AG04450 (cell line): ENCODE results near the gene MPRIP. TPM values are rescaled to one million over a fixed set of nuclear protein-coding genes. Genes with fewer than 3 reads are reported as not detected.
"Not testable (repeated sequence)": the region's sequence is repeated elsewhere in the genome, so short reads cannot be mapped to it uniquely, and the experiment has no call there.

Experiments used
- CTCF ChIA-PET: fragments of 300-600, 350-600 bp; formaldehyde crosslinking; extraction: SDS; loops from one replicate; lab custom pipeline; 2022; ENCODE audit warnings: antibody characterized with exemption, inconsistent platforms; lab: Charles Lee
- POLR2A ChIA-PET: fragments of 350-600 bp; formaldehyde crosslinking; extraction: SDS; loops from one replicate; lab custom pipeline; 2021; ENCODE audit warnings: antibody characterized with exemption, inconsistent platforms; lab: Yijun Ruan, JAX
- DNase-seq: peaks from one replicate; pipeline ENCODE4 v3.0.0-alpha.2; 2011; ENCODE audit warnings: low read depth, low spot score
- H3K27ac ChIP-seq: one replicate; pipeline ENCODE4 v1.5.1; 2012; ENCODE audit warnings: low read depth, low read length, control low read depth
- H3K27me3 ChIP-seq: one replicate; pipeline ENCODE4 v1.6.0; 2012; ENCODE audit warnings: low read length; ENCODE audit not compliant: control insufficient read depth, insufficient read depth
- H3K4me3 ChIP-seq: 2 replicates; pipeline ENCODE4 v1.5.1; 2011; ENCODE audit warnings: mild to moderate bottlenecking, low read depth, low read length, control low read depth
- H3K9me3 ChIP-seq: 2 replicates; pipeline ENCODE4 v1.5.1; 2012; ENCODE audit warnings: low read length; ENCODE audit not compliant: control insufficient read depth, insufficient read depth
- CTCF ChIP-seq: IDR thresholded peaks from 2 replicates; pipeline ENCODE4 v1.5.1; 2011; ENCODE audit warnings: low read depth, low read length, control low read depth, inconsistent platforms
- polyA plus RNA-seq: library from polyadenylated mRNA; depleted of rRNA; stranded (reverse); fragments of >200 nt; gene quantifications from 2 replicates; pipeline ENCODE4 v1.2.3, GENCODE V29; 2011

The MPRIP gene
- polyA plus RNA-seq, 1 experiment = 95.0 TPM

DNA sequence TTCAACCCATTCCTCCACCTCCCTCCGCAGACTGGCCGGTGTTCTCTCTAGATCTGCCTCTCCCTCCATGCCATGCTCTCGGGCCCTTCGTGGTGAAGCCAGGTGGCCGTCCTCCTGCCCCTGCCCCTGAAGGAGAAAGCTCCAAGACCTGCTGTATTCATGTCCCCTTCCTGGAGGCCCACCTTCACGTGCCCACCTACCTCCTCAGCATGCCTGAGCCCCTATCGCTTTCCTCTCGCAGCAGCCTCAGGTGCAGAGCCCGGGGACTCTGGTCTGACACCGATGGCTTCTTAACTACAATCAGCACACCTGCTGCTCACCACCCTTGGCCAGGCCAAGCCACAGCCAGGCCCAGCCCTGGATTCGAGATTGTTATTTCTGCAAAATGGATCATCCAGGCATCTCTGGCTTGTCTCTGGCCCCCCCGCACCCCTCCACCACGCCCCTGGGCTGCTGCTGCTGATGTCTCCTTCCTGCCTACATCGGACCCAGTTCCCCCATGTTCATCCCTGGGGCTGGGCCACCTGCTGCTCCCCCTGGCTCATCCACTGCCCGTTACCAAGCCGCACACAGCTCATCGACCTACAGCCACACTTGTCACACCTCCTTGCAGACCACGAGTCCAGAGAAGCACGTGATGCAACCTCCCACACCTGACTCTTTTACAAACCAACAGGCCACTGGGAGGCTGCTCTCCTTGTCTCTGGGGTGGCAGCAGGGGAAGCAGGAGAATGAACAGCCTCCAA lies 37.8 kb upstream of the MPRIP start:
- POLR2A ChIA-PET = no interaction called here
- CTCF ChIA-PET = no interaction called here
- DNase-seq = no peak
- Histone ChIP-seq H3K4me3 (no peak overlapping the region), H3K9me3 (no peaks in the 10 kb centered on the region), H3K27ac (no peak overlapping the region), H3K27me3 (peaks cover 18% of the 10 kb centered on the region)
- TF ChIP-seq CTCF = no peak

DNA sequence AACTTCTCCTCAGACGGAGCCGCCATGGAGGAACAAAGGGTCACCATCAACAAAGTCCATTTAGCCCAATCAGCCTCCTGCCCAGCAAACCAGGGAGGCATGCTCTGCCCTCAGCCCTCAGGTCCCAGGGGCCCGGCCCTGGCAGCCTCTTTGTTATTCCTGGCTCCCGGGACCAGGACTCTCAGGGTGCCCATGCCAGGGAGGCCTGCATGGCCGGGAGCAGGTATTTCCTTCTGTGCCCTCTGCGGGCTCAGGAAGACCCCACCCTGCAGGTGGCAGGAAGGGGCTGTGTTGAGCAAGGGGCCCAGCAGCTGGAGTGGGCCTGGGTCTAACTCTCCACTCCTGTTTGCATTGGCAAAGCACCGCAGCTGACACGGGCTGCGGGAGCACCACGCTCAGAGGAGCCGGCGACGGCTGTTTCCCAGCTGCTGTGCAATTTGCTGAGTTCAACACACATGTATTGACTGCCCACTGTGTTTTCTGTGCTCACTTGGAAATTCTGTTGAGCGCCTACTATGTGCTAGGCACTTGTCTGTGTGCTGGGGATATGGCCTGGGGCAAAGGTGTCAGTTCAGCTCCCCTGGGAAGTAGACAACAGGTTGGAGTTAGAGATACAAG lies 37.2 kb upstream of the MPRIP start:
- H3K4me3 ChIP-seq, DNase-seq, POLR2A ChIA-PET: not testable (repeated sequence)

GRCh38 chr17:17007891-17008290 lies 34.4 kb upstream of the MPRIP start:
- H3K4me3 ChIP-seq, POLR2A ChIA-PET, H3K9me3 ChIP-seq, H3K27ac ChIP-seq, H3K27me3 ChIP-seq, CTCF ChIA-PET, DNase-seq: not testable (repeated sequence)

More for the DNA sequence above, 37.2 kb upstream of the MPRIP start:
- not testable (repeated sequence) for H3K9me3 ChIP-seq, H3K27ac ChIP-seq
- H3K27me3 ChIP-seq = peaks cover 12% of the 10 kb centered on the region
- CTCF ChIA-PET = interaction anchor here (1.1 kb wide), 1 partner anchor 7 kb away, joined by 3 read pairs; no protein-coding TSS in a partner anchor

DNA sequence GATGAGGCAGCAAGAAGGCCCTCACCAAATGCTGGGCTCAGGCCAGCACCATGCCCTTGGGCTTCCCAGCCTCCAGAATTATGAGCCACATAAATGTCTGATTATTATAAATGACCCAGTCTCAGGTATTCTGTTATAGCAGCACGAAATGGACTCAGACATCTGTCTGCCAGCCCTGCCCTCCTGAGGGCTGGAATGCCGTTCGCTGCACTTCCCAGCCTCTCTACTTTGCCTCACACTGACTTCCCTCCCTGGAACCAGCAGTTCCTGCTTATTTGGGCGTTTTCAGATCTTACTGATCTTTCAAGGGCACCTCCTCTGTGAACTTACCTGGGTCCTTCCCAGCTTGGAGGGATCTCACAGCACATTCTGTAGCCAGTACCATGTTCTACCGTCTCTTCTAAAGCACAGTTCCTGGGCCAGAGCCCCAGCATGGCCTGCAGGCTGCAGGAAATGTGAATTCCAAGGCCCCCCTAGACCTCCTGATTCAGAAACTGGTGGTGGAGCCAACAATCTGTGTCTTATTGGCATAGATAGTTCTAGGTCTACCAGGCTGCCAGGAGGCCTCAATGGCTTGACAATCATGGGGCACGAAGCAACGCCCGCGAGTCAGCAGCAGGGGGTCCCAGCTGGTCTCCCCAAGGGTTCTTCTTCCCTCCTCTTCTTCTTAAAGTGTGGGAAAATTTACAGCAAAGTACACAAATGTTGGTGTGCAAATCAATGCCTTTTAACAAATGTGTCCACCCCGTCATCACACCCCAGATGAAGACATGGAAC lies 33.4 kb upstream of the MPRIP start:
- H3K9me3 ChIP-seq, CTCF ChIA-PET, H3K27ac ChIP-seq, POLR2A ChIA-PET, H3K27me3 ChIP-seq, DNase-seq, H3K4me3 ChIP-seq: not testable (repeated sequence)

GRCh38 chr17:17009972-17010371 lies 32.3 kb upstream of the MPRIP start:
- CTCF ChIA-PET, H3K27ac ChIP-seq, POLR2A ChIA-PET, H3K9me3 ChIP-seq, H3K27me3 ChIP-seq, DNase-seq, H3K4me3 ChIP-seq: not testable (repeated sequence)
- 0 out of 2 replicates have a peak, but pooled peaks have one; percentile 5 for TF ChIP-seq CTCF

GRCh38 chr17:17010545-17011034 lies 31.7 kb upstream of the MPRIP start:
- POLR2A ChIA-PET, H3K27me3 ChIP-seq, CTCF ChIA-PET, H3K4me3 ChIP-seq, H3K9me3 ChIP-seq, DNase-seq, H3K27ac ChIP-seq: not testable (repeated sequence)

GRCh38 chr17:17011043-17011907 lies 31.0 kb upstream of the MPRIP start:
- H3K9me3 ChIP-seq, CTCF ChIA-PET, H3K4me3 ChIP-seq, H3K27me3 ChIP-seq, POLR2A ChIA-PET, H3K27ac ChIP-seq: not testable (repeated sequence)
- DNase-seq = peak; percentile 15

DNA sequence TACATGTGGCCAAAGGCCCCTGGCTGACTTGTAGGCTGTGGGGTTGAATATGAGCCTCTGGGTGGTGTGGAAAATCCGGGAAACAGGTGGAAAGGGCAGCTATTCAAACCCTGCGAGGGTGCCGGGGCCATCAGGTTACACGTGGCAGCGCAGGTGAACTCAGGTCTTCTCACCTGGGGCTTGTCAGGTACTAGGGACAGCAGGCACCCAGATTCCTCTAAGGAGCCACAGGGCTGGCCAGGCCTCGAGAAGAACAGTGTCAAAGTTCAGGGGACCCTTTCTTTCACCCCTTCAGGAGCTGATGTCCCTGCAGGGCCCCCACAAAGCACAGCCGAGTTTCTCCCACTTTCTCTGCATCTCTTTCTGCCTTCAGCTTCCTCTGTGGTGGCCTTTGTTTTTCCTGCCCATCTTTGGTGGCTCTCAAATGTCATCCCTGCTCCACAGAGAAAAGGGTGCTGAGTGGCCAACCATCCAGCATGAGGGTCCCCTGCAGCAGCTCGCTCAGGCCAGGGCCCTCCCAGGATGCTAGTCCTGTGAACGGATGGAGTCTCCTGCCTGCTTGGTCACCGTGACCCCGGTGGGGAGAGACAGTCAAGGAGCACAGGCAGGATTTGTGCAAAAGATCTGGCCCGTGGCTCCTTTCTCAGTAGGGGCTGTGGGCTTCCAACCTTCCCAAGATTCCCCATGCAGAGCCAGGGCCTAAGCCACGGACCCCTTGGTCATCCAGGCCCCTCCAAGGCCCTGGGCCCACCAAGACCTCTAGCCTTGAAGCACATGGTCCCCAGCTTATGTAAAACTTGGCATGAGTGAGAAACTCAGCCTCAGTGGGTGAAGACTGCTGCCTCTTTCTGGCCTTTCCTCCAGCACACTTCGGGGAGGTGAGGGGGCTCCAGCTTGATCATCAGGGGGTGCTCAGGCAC lies 28.2 kb upstream of the MPRIP start:
- CTCF ChIA-PET, POLR2A ChIA-PET, H3K9me3 ChIP-seq, H3K27ac ChIP-seq, H3K27me3 ChIP-seq, DNase-seq, H3K4me3 ChIP-seq: not testable (repeated sequence)
